ENCODE results near the gene KICS2. TPM values are rescaled to one million over a fixed set of nuclear protein-coding genes. Genes with fewer than 3 reads are reported as not detected.

Gene KICS2
- total RNA-seq, 1 donor from 2014 or later = 3.6 TPM

DNA sequence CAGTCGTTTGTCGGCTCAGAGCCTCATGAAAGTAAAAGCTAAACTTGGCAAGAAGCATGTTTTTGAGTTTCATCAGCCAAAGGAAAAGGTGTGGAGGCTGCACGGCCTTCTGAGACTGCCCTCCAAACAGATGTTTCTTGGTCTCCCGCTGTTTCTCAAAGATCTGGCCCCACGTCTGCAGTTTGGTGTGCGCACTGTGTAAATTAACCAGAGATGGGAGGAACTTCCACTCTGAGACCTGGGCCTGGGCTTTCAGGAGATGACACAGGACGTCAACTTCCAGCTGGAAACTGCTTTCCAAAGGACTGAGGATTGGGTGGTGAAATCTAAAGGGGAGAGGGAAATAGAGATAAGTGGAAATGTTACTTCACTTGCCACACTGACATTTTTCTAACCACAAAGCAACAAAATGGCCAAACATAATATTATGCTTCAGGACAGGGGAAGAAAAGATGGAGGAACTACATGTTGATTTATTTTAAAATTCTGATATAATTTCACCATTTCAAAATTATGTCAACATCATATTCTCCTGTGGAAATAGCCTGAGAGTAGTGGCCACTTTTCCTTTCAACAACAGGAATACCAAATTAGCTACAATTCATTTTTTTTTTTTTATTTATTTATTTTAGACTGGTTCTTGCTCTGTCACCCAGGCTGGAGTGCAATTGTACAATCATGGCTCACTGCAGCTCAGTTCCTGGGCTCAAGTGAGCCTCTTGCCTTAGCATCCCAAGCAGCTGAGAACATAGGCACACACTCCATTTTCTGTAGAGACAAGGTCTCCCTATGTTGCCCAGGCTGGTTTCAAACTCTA, 27.6 kb downstream of the KICS2 start:
- no peak for DNase-seq (ENCODE audit: extremely low spot score, unreplicated experiment)
- Mint-ChIP-seq H3K4me1 (ENCODE audit: unreplicated experiment) (peaks cover 8% of the 10 kb centered on the region), H3K9me3 (ENCODE audit: unreplicated experiment) (no peaks in the 10 kb centered on the region), H3K27me3 (ENCODE audit: unreplicated experiment) (no peaks in the 10 kb centered on the region), H3K27ac (ENCODE audit: unreplicated experiment) (no peak overlapping the region), H3K4me3 (ENCODE audit: unreplicated experiment) (no peak overlapping the region), H3K36me3 (ENCODE audit: unreplicated experiment) (peaks cover 15% of the 10 kb centered on the region)
- TF ChIP-seq CTCF (IDR thresholded peaks at IDR 0.05) = no peak

DNA sequence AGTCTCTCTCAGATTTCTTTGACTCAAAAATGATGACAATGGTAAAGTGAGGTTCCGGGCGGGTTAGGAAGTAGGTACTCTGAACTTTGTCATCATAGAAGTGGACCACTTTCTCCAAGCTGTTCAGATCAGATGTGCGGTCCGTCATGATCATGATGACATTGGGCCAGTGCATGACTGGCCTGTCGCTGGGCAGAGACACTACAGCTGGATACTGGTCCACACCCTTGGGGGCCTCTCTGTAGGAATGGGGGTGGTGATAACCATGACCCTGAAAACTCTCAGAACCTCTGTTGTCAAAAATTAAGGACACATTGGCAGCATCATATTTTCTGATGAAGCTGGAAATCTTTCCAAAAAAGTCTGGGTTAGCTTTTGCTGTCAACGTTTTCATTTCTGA, 28.2 kb downstream of the KICS2 start:
- Mint-ChIP-seq H3K27me3 (ENCODE audit: unreplicated experiment) (no peaks in the 10 kb centered on the region), H3K4me3 (ENCODE audit: unreplicated experiment) (no peak overlapping the region), H3K4me1 (ENCODE audit: unreplicated experiment) (peaks cover 10% of the 10 kb centered on the region), H3K27ac (ENCODE audit: unreplicated experiment) (no peak overlapping the region), H3K9me3 (ENCODE audit: unreplicated experiment) (no peaks in the 10 kb centered on the region), H3K36me3 (ENCODE audit: unreplicated experiment) (peaks cover 15% of the 10 kb centered on the region)
- DNase-seq (ENCODE audit: extremely low spot score, unreplicated experiment) = no peak
- no peak for TF ChIP-seq CTCF (IDR thresholded peaks at IDR 0.05)

GRCh38 chr12:64192644-64193444, 29.3 kb downstream of the KICS2 start:
- DNase-seq (ENCODE audit: extremely low spot score, unreplicated experiment) = no peak
- H3K36me3 Mint-ChIP-seq (ENCODE audit: unreplicated experiment) = peaks cover 15% of the 10 kb centered on the region
- H3K4me3 Mint-ChIP-seq (ENCODE audit: unreplicated experiment) = no peak overlapping the region
- no peak overlapping the region for H3K27ac Mint-ChIP-seq (ENCODE audit: unreplicated experiment)
- H3K9me3 Mint-ChIP-seq (ENCODE audit: unreplicated experiment) = no peaks in the 10 kb centered on the region
- H3K4me1 Mint-ChIP-seq (ENCODE audit: unreplicated experiment) = peaks cover 18% of the 10 kb centered on the region
- no peaks in the 10 kb centered on the region for H3K27me3 Mint-ChIP-seq (ENCODE audit: unreplicated experiment)
- no peak for TF ChIP-seq CTCF (IDR thresholded peaks at IDR 0.05)

DNA sequence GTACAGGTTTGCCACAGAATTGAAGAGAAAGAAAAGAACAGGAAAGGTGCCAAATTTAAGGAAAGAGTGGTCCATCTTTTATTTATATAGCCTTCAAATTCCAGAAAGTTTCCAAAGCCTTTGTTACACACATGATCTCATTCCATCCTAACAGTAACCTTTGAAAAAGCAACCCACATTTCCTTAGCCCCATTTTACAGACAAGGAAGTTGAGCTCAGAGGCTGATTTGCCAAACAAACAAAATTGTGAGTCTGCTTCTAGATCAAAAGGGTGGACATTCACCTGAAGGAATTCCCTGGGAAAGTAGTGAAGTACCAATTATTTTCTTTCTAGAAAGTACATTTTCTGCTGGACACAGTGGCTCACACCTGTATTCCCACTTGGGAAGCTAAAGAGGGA, 32.0 kb downstream of the KICS2 start:
- peaks cover 14% of the 10 kb centered on the region for H3K36me3 Mint-ChIP-seq (ENCODE audit: unreplicated experiment)
- peaks cover 26% of the 10 kb centered on the region for H3K4me1 Mint-ChIP-seq (ENCODE audit: unreplicated experiment)
- no peak for TF ChIP-seq CTCF (IDR thresholded peaks at IDR 0.05)
- H3K9me3 Mint-ChIP-seq (ENCODE audit: unreplicated experiment) = no peaks in the 10 kb centered on the region
- no peak overlapping the region for H3K4me3 Mint-ChIP-seq (ENCODE audit: unreplicated experiment)
- no peak for DNase-seq (ENCODE audit: extremely low spot score, unreplicated experiment)
- H3K27me3 Mint-ChIP-seq (ENCODE audit: unreplicated experiment) = no peaks in the 10 kb centered on the region
- no peak overlapping the region for H3K27ac Mint-ChIP-seq (ENCODE audit: unreplicated experiment)

- H3K36me3 Mint-ChIP-seq (ENCODE audit: unreplicated experiment) = peaks cover 12% of the 10 kb centered on the region
- H3K9me3 Mint-ChIP-seq (ENCODE audit: unreplicated experiment) = no peaks in the 10 kb centered on the region
- no peak for DNase-seq (ENCODE audit: extremely low spot score, unreplicated experiment)
- no peak for TF ChIP-seq CTCF (IDR thresholded peaks at IDR 0.05)
- peaks cover 22% of the 10 kb centered on the region for H3K4me1 Mint-ChIP-seq (ENCODE audit: unreplicated experiment)
- H3K27ac Mint-ChIP-seq (ENCODE audit: unreplicated experiment) = no peak overlapping the region
- no peaks in the 10 kb centered on the region for H3K27me3 Mint-ChIP-seq (ENCODE audit: unreplicated experiment)
- H3K4me3 Mint-ChIP-seq (ENCODE audit: unreplicated experiment) = no peak overlapping the region
Observed at GRCh38 chr12:64189530-64189929, 32.6 kb downstream of the KICS2 start.
